ENCODE results near the gene RHOG.
A peak's percentile ranks its signal among the peaks of the same experiment; 100 is the strongest.
"Not testable (repeated sequence)": the region's sequence is repeated elsewhere in the genome, so short reads cannot be mapped to it uniquely, and the experiment has no call there.

Gene RHOG

DNA sequence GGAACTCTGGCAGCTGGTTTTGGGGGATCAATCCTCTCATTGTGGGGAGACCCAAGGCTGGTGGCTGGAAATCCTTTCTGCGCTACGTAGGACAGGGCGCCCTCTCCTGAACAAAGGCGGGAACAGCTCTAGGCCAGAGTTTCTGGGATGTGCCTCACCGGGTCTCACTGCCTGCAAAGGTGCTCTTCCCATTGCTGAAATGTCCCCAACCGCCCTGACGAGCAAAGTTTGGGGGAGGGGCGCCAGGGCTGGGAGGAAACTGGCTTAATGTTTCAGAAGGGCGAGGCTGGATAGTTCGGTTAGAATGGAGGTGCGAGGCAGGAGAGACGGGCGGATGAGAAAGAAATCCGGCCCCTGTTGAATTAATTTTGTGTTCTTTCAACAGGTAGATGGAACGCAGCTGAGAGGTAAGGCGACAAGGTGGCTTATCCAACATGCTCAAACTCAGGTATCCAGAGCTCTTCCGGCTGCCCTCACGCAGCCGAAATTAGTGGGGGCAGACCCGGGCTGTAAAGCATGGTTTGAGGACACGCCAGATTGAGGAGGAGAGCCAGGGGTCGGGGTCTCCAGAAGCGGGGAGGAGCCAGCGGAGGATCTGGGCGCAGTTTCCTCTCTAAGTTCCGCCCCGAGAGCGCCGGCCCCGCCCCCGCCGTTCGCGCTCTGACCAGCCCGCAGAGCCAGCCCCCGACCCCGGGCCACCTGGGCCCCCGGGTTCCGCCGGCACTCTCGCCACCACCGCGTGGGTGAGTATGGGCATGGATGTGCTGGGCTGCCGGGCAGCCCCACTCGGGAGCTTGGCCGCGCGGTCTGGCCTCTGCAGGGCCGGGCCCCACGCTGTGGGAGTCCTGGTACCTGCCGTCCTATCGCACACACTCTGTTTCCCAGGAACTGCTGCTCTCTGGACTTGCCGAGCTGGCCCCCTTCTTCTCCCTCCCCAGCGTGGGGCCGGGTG is 32.6 kb downstream of the RHOG start, which contains the start of gene PGAP2:
TSS of gene PGAP2 (plus strand) at position 652 of the 952 bp plus-strand sequence. CDS start 2,700 bp downstream, outside the sequence.
- peak; percentile 73 for DNase-seq

- no peak for DNase-seq
Observed at GRCh38 chr11:3803726-3804495, 36.8 kb downstream of the RHOG start.

DNA sequence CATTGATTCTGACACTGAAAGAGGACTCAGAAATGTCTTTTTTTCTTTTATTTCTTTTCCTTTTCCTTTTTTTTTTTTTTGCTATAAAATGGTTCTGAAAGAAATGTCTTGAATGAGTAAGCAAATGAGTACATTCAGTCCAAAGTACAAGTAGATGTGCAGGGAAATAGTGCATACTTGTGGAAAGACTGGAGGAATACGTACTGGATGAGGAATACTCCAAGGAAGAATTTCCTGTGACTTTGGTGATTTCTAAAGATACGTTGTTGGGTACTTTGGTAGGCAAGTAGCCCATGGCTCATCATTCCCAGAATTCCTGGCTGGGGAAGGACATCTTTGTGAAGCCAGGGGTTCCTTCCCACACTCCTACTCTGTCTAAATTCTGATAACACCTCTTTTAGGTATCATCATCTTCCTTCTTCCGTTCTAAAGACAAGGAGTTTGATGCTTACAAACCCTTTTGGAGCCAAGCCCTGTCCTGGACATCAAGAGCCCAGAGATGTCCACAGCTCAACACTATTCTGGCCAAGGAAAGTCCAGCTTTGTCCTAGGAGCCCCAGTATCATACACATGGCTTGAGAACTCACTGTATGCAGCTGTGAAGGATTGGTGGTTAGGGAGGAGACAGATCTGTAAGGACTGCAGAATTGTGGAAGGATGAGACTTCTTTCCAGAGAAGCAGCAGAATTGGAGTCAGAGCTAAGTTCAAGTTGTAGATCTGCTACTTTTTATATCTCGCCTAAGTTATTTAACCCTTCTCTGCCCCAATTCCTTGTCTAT is 38.6 kb downstream of the RHOG start:
- no peak for DNase-seq

DNA sequence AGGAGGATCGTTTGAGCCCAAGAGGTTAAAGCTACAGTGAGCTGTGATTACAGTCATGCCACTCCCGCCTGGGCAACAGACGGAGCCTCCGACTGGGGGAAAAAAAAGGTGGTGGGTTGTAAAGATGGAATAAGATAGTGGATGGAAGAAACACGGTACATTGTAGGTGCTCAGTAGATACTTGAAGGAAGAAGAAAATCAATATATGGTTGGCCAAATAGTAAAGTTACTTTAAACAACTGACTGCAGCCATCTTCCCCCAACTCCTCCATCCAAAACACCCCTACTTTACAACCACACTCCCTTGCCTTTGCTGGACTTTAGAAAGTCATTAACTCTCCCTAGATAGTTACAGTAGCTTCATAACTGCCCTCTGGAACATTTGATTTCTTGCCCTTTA is 40.9 kb downstream of the RHOG start:
- DNase-seq, result no peak

DNA sequence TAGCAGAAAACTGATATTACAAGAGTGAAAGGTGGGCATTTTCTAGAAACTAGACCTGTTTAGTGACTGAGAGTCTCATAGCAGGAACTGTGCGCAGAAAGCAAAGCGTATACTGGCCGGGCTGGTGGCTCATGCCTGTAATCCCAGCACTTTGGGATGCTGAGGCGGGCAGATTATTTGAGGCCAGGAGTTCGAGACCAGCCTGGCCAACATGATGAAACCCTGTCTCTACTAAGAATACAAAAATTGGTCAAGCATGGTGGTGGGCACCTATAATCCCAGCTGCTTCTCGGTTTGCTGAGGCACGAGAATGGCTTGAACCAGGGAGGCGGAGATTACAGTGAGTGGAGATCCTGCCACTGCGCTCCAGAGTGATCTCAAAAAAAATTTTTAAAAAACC is 41.6 kb downstream of the RHOG start:
- DNase-seq, result no peak

GRCh38 chr11:3797329-3798090 is 43.2 kb downstream of the RHOG start, which contains the start of gene NUP98:
Gene NUP98, minus strand, starts transcription at chr11:3797554. Its CDS starts 15,437 bp downstream, at chr11:3782117.
- DNase-seq, result peak; percentile 100

- DNase-seq, result no peak
Observed at GRCh38 chr11:3796801-3797328, 43.9 kb downstream of the RHOG start.

- DNase-seq, result no peak
Observed at GRCh38 chr11:3796346-3796745, 44.4 kb downstream of the RHOG start.

- DNase-seq, result no peak
Observed at GRCh38 chr11:3796002-3796311, 44.8 kb downstream of the RHOG start.

DNA sequence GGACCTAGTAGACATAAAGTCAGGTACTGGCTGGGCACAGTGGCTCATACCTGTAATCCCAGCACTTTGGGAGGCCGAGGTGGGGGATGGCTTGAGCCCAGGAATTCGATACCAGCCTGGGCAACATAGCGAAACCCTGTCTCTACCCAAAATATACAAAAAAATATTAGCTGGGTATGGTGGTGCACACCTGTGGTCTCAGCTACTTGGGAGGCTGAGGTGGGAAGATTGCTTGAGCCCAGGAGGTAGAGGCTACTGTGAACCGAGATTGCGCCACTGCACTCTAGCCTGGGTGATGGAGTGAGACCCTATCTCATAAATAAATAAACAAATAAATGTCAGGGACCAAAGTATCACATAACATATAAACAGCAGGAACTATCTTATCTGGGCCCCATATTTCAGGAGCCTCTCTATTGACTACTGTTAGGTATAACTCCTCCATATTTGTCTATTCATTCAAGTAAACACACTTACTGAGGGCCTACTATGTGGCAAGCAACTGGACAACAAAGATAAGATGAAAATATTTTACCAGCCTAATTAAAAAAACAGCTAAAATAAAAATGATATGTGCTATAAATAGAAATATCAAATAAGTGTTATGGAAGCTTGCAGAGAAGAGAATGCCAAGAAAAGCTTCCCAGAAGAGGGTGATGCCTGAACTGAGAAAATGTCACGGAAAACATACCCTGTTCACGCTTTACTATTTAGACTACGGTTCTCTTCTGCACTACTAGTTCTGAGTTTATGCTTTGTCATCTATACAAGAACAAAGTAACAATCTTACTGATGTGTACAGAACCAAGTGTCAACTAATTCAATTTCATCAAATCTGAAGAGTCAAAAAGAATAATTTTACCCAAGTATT is 45.4 kb downstream of the RHOG start:
- no peak for DNase-seq

- DNase-seq, result not testable (repeated sequence)
Observed at GRCh38 chr11:3794387-3794786, 46.4 kb downstream of the RHOG start.

DNA sequence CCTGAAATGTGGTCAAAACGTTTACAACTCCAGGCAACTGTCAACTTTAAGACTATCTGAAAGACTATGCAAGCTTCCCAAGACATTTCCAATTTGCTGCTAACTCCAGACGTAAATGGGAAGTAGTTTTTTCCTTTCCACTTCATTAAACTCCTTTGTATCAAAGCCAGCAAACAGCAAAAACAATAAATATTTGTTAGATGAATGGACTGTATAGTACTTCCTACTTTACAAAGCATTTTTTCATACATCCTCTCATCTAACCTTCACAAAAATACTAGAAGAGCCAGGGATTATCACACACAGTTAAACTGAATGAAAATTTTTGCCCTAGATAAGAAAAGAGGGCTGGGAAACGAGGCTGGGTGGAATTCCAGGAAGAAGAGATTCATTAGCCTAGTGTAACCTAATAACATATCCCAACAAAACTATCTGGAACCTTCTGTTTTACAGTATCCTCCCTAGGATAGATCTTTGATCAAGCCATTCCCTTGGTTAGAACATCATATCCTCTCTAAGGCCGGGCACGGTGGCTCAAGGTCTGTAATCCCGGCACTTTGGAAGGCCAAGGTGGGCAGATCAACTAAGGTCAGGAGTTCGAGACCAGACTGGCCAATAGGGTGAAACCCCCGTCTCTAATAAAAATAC is 53.9 kb downstream of the RHOG start:
- DNase-seq, result no peak

GRCh38 chr11:3783611-3784010 is 57.1 kb downstream of the RHOG start:
- no peak for DNase-seq

GRCh38 chr11:3782963-3783362 is 57.8 kb downstream of the RHOG start:
- no peak for DNase-seq

GRCh38 chr11:3781423-3781822 is 59.3 kb downstream of the RHOG start:
- DNase-seq, result no peak

All from femur (tissue), 1 donor.